GM12864 (cell line): ENCODE results near the gene MAGI2.

Source experiments
- DNase-seq: peaks from one replicate; pipeline ENCODE4 v3.0.0-alpha.2; 2011; ENCODE audit warnings: low read depth
- H3K4me3 ChIP-seq: 2 replicates; pipeline ENCODE4 v1.5.1; 2011; ENCODE audit warnings: mild to moderate bottlenecking, low read depth, low read length, control low read depth
- CTCF ChIP-seq: IDR thresholded peaks from 2 replicates; pipeline ENCODE4 v1.5.1; 2011; ENCODE audit warnings: low read depth, mild to moderate bottlenecking, moderate library complexity, low read length, control low read depth, inconsistent platforms; ENCODE audit errors: missing control alignments

Gene MAGI2

GRCh38 chr7:79410345-79410744 is 43.1 kb downstream of the MAGI2 start:
- DNase-seq = no peak
- H3K4me3 ChIP-seq = no peak overlapping the region
- TF ChIP-seq CTCF = no peak

GRCh38 chr7:79407351-79407750 is 46.1 kb downstream of the MAGI2 start:
- no peak for TF ChIP-seq CTCF
- no peak for DNase-seq
- H3K4me3 ChIP-seq = no peak overlapping the region

GRCh38 chr7:79406371-79406770 is 47.1 kb downstream of the MAGI2 start:
- no peak for DNase-seq
- no peak overlapping the region for H3K4me3 ChIP-seq

GRCh38 chr7:79405368-79405767 is 48.1 kb downstream of the MAGI2 start:
- no peak overlapping the region for H3K4me3 ChIP-seq
- no peak for DNase-seq
- no peak for TF ChIP-seq CTCF

More at GRCh38 chr7:79406371-79406770, 47.1 kb downstream of the MAGI2 start:
- TF ChIP-seq CTCF = no peak

- no peak overlapping the region for H3K4me3 ChIP-seq
- DNase-seq = no peak
- TF ChIP-seq CTCF = no peak
Measured at GRCh38 chr7:79403879-79404278, 49.6 kb downstream of the MAGI2 start.

GRCh38 chr7:79403451-79403850 is 50.0 kb downstream of the MAGI2 start:
- no peak overlapping the region for H3K4me3 ChIP-seq
- no peak for TF ChIP-seq CTCF
- DNase-seq = no peak

GRCh38 chr7:79401254-79401653 is 52.2 kb downstream of the MAGI2 start:
- no peak overlapping the region for H3K4me3 ChIP-seq
- no peak for DNase-seq
- TF ChIP-seq CTCF = no peak
